HG02943 (cell line): ENCODE results near the gene OR13C2.
"Not testable (repeated sequence)": the region's sequence is repeated elsewhere in the genome, so short reads cannot be mapped to it uniquely, and the experiment has no call there.

Experiments
- ATAC-seq: cut with Tn5 transposase; IDR thresholded peaks from one replicate; pipeline ENCODE4 v1.9.1; 2021; ENCODE audit warnings: mild to moderate bottlenecking, low read depth, moderate library complexity; ENCODE audit not compliant: unreplicated experiment

The OR13C2 gene, protein sequence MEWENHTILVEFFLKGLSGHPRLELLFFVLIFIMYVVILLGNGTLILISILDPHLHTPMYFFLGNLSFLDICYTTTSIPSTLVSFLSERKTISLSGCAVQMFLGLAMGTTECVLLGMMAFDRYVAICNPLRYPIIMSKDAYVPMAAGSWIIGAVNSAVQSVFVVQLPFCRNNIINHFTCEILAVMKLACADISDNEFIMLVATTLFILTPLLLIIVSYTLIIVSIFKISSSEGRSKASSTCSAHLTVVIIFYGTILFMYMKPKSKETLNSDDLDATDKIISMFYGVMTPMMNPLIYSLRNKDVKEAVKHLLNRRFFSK

DNA sequence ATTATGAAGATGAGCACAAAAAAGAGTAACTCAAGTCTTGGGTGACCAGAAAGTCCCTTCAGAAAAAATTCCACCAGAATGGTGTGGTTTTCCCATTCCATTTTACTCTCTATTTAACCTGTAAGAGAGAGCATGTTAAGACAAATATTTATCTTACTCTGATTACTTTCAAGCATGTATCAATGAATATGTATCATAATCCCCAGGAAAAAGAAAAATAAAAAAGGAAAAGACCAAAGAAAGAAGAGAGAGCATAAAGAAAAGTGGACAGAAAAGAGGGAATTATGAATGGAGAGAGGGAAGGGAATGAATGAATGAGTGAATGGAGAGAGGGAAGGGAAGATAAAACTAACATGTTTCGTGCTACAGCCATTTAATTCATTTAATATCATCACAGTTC, at the start of gene OR13C2:
TSS of gene OR13C2 (minus strand) at position 101 of the 400 bp plus-strand sequence. CDS start at position 101, 0 bp downstream.
- not testable (repeated sequence) for ATAC-seq

DNA sequence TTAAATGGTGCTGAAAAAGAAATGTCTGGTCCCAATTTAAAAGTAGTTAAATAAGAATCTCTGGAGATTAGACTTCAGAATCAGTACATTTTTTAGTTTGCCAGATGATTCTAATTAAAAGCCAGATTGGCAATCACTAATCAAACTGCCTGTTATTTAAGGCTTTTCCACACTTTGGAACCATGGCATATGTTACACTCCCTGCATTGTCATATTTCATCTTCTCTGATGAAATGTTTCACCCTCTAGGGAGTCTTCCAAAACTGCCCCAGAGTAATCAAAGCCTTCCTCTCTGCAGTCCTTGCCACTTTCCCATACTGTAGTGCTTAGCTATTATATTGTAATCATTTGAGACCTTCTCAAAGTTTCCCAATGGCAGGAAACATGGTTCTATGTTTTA, 30.0 kb upstream of the OR13C2 start:
- ATAC-seq: no peak

DNA sequence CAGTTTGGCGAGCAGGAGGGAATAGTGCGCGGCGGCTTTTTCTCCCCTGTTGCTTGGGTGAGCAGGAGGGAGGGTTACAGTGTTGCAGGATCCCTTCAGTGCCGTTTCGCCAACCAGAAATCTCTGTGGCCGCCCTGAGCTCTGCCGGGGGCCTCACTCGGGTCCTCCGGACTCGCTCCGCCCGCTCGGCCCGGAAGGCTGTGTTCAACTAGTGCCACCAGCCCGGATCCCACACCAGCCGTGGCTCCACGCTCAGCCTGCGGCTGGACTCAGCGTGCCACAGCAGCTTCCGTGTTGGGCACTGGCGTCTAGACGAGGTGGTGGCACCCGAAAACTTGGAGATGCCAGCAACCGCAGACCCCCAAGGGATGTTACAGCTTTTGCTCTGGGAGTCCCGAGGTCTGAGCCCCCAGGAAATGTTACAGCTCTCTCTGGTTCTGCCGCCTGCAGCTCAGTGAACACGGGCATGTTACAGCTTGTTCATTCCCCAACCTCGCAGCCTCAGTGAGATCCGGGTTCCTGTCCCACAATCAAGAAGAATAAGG, 28.6 kb upstream of the OR13C2 start:
- ATAC-seq: no peak

DNA sequence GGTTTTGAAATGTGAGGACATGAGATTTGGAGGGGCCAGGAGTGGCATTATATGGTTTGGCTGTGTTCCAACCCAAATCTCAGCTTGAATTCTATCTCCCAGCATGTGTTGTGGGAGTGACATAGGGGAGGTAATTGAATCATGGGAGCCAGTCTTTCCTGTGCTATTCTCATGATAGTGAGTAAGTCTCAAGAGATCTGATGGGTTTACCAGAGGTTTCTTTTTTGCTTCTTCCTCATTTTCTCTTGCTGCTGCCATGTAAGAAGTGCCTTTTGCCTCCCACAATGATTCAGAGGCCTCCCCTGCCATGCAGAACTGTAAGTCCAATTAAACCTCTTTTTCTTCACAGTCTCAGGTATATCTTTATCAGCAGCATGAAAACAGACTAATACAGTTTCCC, 20.5 kb upstream of the OR13C2 start:
- ATAC-seq: not testable (repeated sequence)

DNA sequence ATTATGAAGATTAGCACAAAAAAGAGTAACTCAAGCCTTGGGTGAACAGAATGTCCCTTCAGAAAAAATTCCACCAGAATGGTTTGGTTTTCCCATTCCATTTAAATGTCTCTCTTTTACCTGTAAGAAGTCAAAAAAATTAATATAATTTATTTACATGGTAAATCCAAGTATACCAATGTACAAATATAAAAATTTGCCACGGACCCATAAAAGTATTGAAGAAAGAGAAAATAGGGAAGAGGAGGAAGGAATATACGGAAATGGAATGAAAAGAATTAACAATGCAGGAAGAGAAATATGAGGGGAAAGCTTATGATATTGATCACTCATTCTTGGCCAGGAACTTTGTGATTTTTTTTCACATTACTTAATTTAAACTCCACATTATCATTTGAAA, 12.7 kb upstream of the OR13C2 start, which contains the start of gene OR13C9:
TSS of gene OR13C9 (minus strand) at position 101 of the 400 bp plus-strand sequence. CDS start at position 101, 0 bp downstream.
- ATAC-seq: no peak

DNA sequence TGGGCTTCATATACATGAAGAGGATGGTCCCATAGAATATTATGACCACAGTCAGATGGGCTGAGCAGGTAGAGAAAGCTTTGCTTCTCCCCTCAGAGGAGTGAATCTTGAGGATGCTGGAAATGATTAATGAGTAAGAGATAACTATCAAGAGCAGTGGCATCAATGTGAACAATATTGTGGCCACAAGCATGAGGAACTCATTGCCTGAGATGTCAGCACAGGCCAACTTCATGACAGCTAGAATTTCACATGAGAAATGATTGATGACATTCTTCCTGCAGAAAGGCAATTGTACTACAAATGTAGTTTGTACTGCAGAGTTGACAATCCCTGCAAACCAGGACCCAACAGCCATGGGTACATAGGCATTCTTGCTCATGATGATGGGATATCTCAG, 12.0 kb upstream of the OR13C2 start:
- ATAC-seq: no peak

DNA sequence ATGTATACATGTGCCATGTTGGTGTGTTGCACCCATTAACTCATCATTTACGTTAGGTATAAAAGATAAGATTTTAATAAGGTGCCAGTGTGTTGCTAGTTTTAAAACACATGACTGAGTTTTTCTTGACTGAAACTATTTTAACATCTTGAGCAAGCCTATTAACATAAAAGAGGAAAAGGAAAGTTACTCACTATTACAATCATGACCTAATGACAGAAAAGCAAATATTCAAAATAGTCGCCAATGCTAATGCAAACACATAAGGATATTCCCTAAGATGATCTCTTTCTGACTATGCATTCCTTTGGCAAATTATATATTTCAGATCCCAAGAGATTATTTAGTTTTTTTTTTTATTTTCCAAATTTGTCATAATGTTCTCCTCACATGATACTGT, 5.8 kb upstream of the OR13C2 start:
- ATAC-seq: no peak

DNA sequence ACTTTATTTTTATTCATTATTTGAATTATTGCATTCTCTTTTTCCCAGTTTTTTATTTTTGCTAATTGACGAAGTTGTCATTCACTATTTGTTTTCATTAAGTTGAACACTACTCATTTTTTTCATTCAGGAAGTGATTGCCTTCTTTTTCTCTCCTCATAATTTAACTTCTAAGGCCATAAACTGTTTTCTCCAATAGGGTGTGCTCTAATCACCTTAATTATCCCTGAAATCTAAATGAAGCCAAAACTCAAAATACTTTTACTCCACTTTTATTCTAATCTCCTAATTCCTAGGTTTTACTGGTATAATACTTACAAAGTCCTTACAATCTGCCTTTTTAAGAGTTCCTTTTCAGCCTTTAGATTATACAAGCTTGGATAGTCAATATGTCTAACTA, 2.9 kb upstream of the OR13C2 start:
- no peak for ATAC-seq

DNA sequence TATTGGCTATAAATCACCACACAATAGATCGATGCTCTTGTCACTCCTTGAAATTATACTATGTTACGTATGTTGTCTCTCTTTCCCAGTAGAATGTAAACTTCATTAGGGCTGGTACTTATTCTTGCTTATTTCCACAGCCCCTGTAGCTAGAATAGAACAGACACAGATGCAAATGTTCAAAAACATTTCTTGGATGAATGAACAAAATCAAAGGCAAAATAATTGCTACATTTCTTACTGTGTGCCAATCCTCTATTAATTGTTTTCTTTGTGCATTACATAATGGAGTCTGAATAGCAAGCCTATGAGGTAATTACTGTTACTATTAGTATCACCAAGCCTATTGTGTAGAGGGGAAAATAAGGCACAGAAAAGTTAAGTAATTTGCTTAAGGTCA, 725 bp upstream of the OR13C2 start:
- ATAC-seq: no peak

DNA sequence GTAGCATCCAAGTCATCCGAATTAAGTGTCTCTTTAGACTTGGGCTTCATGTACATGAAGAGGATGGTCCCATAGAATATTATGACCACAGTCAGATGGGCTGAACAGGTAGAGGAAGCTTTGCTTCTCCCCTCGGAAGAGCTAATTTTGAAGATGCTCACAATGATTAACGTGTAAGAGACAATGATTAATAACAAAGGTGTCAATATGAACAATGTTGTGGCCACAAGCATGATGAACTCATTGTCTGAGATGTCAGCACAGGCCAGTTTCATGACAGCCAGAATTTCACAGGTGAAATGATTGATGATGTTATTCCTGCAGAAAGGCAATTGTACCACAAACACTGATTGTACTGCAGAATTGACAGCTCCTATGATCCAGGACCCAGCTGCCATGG, 626 bp downstream of the OR13C2 start:
- ATAC-seq: no peak

DNA sequence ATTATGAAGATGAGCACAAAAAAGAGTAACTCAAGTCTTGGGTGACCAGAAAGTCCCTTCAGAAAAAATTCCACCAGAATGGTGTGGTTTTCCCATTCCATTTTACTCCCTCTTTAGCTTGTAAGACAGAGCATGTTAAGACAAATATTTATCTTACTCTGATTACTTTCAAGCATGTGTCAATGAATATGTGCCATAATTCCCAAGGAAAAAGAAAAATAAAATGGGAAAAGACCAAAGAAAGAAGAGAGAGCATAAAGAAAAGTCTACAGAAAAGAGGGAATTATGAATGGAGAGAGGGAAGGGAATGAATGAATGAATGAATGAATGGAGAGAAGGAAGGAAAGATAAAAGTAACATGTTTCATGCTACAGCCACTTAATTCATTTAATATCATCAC, 6.1 kb downstream of the OR13C2 start, which contains the start of gene OR13C5:
TSS of gene OR13C5 (minus strand) at position 101 of the 400 bp plus-strand sequence. CDS start at position 101, 0 bp downstream.
- ATAC-seq: not testable (repeated sequence)

DNA sequence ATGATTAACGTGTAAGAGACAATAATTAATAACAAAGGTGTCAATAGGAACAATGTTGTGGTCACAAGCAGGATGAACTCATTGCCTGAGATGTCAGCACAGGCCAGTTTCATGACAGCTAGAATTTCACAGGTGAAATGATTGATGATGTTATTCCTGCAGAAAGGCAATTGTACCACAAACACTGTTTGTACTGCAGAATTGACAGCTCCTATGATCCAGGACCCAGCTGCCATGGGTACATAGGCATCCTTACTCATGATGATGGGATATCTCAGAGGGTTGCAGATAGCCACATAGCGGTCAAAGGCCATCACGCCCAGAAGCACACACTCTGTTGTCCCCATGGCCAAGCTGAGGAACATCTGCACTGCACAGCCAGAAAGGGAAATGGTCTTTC, 6.7 kb downstream of the OR13C2 start:
- ATAC-seq: not testable (repeated sequence)

DNA sequence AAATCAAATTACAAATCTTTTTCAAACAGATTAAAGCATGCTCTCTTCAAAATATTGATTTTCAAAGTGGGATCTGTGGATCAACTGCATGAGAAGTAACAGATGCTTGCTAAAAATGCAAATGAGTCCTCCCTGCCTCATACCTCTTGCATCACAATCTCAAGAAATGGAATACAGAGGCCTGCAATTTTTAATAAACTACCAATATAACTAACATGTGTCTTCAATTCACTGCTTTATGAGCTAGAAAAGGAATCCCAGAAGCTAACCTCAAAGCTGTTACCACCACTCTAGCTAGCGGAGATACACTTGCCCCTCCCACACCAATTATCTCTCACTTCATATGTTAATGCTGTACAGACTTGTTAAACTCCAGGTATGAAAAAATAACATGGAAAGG, 15.8 kb downstream of the OR13C2 start:
- no peak for ATAC-seq

DNA sequence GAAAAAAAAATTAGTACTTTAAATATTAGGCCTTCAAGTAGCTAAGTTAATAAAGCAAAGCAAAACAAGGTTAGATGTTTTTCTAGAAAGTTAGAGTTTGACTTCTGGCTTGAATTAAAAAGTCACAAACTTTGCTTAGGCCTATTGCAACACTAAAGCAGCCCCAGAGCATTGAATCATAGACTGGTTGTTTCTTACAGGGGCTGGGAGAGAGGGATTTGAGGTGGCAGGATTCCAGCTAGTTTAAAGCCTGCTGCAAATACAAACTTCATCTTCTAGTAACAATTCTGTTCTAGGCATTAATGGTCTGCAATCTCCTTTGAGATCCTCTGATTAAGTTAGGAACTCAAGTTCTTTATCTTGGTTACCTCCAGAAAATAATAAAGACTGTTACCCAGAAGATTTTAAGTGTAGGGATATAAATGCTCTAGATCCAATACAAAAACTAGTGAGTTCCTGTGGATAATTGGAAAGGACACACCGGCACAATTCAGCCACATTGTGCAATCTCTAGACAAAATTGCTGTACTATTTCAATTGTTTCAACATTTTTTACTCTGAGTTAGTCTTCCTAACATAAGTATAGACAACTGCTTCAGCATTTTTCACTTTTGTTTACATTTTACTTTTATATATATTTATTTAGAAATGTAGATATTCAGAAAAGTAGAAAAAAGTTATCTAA, 18.8 kb downstream of the OR13C2 start:
- no peak for ATAC-seq

DNA sequence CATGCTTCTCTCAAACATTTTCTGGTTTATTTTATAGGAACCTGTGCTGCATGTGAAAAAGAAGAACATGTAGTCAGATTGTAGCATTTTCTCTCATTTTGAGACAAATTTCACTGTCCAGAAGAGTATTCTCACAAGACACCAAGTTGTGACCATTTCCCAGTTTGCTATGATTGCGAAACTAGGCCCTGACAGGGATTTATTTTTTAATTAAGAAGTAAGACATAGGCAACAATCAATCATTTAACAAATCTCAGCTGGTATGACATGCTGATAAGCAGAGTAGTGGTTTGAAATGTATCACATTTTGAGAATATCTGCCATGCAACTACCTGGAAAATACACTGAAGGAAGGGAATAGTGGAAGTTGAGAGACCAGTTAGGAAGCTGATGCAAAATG, 24.9 kb downstream of the OR13C2 start:
- ATAC-seq: no peak

DNA sequence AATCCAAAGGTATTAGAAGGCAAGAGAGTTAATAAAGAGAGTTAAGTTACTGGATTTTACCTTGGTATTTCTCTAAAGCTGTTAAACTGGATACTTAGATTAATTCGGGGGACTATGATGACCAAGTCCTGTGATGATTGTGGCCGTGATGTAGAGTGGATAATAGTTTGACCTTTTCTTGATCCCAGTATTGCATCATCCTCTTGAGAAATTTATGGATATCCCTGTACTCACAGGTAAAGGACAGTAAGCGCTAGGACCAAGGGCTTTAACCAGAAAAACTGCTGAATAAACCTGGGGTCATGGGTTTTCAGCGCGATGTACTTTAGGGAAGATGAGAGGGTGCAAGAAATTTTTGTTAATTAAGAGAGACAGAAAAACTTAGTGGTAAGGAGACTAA, 28.2 kb downstream of the OR13C2 start:
- no peak for ATAC-seq

DNA sequence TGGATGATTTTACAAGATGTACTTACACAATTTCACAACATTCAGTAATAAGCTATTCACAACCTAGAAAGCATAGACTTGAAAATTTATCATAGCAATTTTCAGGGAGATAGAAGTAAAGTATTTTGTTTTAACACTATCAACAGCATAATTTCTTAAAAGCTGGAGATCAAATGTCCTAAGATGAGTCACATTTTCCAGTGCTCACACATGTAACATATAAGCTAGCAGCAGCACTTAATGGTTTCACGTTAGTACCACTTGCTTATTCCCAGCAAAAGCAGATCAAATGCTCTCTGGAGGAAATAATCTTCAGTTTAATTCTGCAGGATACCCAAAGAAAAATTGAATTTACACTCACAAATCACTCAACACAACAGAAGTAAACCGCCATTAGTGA, 30.0 kb downstream of the OR13C2 start:
- ATAC-seq: no peak

DNA sequence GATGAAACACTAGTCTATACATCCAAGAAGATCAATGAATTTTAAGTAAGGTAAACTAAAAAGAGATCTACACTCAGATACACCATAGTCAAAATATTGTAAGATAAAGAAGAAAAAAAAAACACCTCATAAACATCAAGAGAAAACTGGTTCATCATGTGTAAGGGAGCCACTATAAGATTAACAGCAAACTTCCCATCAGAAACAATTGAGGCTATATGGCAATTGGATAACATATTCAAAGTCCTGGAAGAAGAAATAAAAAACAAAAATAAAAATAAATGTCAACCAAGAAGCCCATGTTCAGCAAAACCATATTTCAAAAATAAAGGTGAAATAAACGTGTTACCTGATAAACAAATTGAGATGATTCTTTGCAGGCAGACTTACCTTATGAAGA, 32.8 kb downstream of the OR13C2 start:
- ATAC-seq: no peak

DNA sequence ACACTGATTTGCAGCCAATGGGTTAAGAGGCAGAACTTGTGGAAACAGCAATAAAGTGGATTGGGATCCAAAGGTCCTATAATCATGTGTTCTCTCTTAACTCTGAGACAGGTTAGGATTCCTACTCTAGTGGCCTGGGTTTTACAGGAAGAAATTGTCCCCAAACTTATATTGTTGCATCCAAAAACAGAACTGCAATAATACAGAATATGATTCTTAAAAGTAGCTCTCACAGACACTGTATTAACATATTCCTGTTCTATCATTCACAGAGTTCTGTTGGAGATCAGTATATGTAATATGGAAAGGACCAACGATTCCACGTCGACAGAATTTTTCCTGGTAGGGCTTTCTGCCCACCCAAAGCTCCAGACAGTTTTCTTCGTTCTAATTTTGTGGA, 36.6 kb downstream of the OR13C2 start, which contains the start of gene OR13C8:
TSS of gene OR13C8 (plus strand) at position 301 of the 400 bp plus-strand sequence. CDS start at position 301, 0 bp downstream.
- no peak for ATAC-seq

DNA sequence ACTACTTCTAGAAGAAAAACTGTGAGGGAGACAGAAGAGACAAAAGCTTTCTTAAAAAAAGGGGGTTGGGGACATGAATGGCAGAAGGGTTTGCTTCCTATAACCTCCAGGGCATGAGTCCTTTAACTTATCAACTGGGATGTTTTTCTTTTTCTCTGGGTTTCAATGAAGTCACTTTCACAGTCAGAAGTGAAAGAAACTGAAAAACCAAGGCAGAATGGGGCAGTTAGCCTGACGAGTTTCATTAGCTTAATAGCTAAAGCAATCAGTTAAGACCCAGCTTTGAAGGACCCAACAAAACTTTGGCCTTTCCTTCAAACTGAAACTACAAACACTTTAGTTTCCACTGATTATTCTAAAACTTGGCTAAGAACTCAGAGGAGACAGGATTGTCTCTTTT, 41.1 kb downstream of the OR13C2 start:
- ATAC-seq: no peak

DNA sequence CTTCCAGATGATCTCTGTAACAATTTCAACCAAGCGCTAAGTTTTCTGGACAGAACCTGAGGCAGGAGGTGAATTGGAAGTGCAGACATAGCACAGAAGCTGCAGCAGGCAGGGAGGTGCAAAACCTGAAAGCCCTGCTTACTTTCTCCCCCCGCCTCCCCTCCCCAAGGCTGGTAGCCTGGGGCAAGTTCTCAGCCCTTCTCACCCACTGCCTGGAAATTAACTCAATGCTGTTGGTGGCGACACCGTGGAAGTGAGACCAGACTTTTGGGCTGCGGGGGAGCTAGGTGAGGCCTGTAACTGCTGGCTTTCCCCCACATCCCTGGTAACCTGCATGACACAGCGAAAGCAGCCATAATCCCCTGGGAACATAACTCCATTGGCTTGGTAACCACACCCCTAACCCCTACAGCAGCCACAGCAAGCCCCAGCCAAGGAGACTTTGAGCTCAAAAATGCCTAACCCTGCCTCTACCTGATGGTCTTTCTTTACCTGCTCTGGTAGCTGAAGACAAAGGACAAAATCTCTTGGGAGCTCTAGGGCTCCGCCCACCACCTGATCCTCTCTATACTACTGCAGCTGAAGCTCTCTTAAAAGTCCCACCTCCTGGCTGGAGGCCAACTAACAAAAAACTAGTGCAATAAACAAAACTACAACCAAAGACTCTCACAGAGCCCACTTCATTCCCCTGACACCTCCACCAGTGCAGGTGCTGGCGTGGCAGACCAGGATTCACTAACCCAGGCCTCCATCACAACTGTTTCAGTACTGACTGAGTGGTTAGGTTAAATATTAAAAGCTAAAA, 48.4 kb downstream of the OR13C2 start:
- ATAC-seq: peak; percentile 74
